NCI-H146 treated with DMSO at 0.1 percent for 48 hours (cell line): Measurements from ENCODE around the gene CFI.
"Not testable (repeated sequence)": the region's sequence is repeated elsewhere in the genome, so short reads cannot be mapped to it uniquely, and the experiment has no call there.

Source experiments
- DNase-seq: peaks from one replicate; lab custom pipeline; 2025; ENCODE audit not compliant: unreplicated experiment; lab: John Stamatoyannopoulos, UW

Gene CFI

DNA sequence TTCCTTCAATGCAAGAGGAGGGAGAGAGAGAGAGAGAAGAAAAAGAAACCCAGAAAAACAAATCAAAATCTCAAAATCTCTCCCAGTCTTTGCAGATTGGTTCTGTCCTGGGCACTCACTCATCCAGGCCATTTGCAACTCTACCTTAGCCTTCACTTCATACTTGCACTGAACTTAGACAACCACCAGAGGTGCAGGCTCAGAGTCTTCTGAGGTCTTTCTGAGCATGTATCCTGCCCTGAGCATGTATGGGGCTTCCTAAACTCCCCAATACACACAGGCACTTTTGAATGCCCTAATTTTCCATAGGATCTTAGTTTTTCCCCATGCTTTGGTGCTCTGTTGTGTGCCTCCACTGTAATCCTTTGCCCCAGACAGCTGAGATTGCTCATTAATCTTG is 2.9 kb downstream of the CFI start:
- DNase-seq, result no peak

DNA sequence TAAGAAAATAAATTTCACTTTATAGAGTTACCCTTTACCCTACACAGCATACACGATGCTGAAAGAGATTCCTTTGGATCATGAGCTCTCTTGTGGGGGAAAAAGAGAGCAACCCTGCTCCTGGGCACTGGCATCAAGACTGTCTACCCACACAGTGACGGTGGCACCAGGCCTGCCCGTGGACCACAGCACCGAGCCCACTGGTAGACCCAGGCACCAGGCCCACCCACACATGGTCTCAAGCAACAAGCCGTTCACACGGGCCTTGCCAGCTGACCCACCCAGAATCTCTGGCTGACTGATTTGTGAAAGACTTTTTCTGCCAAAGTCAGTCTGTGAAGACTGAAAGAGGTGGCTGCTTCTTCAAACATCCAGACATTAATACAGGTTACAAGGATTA is 6.7 kb downstream of the CFI start:
- no peak for DNase-seq

DNA sequence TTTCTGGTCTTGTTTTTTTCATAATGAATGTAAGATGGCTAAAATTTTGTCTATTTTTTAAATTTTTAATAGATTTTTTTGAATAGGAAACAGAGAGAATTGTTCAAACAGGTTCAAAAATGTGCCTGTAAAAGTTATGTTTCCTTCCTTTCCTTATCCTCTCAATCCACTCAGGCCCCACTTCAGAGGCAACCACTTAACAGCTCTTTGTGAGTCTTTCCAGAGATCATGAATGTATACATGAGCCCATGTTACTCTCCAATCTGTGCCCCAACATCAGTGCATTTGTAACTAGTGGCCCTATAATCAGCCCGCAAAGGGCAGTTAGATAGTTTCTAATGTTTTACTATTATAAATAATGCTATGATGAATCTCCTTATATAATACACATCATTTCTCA is 14.0 kb downstream of the CFI start:
- DNase-seq, result no peak

DNA sequence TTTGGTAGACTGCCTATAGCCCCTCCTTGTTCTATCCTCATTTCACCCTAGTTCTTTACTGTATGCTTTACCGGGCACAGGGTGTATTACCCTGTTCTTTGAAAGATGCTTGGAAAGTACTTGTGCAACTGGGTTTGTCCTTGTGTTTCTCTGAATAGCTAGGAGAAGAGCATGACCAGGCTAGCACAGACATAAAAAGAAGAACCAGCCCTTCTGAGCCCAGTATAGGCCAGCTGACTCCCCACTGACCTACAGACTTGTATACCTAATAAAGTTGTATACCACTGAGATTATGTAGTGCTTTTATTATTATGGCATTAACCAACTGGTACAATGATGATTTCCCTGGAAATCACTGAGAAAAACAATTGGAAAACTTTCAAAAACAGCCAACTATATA is 15.0 kb downstream of the CFI start:
- DNase-seq, result no peak

DNA sequence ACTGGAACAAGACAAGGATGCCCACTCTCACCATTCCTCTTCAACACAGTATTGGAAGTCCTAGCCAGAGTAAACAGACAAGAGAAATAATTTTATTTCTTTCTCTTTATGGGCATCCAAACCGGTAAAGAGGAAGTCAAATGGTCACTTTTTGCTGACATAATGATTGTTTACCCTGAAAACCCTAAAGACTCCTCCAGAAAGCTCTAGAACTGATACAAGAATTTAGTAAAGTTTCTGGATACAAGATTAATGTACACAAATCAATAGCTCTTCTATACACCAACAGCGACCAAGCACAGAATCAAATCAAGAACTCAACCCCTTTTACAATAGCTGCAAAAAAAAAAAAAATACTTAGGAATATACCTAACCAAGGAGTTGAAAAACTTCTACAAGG is 19.7 kb downstream of the CFI start:
- not testable (repeated sequence) for DNase-seq

DNA sequence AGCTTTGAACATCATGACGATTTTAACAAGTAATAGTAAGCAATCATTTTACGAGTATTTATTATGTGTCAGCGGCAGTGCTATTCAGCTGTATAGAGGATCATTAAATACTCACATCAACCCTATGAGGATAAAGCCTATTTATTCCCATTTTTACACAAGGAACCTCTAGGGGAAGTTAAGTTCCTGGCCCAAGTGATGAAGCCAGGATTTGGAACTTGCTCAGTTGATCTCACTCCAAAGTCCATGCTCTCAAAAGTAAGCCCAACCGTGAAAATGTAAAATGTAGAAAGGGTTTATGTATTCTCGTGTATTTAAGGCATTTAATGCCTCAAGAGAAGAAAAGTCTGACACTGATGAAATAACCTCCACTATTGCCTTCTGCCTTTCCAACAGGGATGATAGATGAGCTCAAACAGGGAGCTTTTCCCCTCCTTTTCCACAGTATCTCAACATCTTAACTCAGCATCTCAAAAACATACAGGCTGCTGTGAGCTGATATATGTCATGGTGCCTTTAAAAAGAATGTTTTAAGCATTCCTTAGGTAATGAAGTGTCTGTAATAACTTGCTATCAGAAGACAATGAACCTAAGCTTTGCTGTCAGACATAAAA is 36.9 kb downstream of the CFI start:
- no peak for DNase-seq

DNA sequence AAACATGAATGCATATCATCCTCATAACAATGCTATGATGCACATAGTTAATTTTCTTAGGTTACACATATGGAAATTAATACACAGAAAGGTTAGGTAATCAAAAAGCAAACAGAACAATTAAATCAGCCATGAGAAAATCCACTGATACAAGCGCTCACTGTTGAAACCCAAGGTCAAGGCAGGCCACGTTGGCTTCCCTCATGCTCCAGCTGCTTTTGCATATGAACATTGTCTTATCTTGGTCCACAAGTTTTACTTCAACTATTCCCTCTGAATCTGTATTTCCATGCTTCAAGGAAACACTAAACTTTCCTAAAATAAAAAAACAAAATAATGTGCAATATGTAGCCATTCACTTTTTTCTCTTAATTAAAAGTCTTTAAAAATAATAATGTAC is 37.4 kb downstream of the CFI start:
- no peak for DNase-seq

DNA sequence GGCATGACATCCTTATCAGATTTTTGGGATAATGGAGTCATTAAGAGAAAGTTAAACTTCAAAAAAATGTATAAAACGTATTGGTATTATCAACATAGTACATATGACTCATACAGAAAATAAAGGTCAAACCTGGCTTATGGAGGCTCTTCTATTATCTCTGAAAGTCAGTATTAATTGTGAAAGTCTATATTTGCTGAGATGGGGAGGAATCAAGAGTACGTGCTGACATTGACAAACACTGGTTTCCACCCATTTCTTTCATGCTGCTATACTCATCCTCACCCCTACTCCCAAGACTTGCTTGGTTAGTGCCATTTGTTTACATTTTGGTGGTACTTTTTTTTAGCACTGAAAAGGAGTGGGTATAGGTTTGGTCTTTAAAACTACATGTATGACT is 41.1 kb downstream of the CFI start:
- DNase-seq, result no peak

DNA sequence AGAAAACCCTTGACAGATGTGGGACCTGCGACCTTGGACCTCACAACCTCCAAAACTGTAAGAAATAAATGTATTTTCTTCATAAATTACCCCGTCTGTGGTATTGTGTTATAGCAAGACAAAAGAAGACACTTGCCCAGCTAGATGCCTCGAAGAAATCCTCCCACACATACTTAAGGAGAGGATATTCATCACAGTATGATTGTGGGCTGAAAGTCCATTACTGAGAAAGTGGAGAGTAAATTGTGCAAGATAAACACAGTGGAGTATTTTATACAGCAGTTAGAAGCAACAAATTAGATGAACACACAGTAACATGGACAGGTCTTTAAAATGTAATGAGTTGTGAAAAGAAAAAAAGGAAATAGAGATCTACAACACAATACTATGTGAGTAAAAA is 46.1 kb downstream of the CFI start:
- DNase-seq, result no peak

DNA sequence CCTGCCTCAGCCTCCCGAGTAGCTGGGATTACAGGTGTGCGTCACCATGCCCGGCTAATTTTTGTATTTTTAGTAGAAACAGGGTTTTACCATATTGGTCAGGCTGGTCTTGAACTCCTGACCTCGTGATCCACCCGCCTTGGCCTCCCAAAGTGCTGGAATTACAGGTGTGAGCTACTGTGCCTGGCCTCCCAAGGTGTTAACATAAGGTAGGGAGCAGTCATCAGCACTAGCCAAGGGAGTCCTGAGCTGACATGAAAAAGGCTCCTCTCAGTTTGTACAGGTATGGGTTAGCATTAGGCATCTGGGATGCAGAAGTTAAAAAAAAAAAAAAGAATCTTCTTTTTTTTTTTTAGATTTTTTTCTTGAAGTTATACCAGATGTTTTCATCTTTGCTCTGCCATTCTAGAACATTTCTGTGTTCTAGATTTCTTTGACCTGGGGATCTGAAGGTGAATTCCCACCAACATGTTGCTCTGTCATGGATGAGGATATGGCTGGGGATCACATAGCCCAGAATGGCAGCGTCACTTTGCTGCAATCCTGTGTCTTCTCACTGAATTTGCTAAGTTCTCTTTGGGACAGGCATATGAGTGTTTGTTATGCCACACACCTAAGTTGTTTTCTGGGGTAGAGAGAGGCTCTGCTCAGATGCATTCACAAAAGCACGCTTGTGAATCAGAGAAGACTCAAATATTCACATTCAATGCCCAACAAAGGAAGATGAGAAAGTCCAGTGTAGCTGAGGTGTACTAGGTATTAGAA is 47.5 kb downstream of the CFI start:
- no peak for DNase-seq

DNA sequence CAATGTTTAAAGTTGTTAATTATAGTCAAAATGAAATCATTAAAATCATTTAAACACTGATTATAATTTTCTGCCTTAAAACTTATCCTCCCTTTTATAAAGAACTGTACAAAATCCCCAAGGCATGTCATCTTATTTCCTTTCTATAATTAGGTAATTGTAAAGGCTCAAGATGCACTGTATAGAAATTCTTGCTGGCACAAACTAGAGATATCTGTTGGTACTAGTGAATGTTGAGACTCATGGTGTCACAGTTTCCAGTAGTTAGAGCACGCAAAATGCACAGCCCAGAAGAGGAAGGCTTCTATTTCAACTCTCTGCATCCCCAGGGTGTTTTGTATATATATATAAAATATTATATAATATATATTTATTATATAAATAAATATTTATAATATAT is 49.3 kb downstream of the CFI start:
- DNase-seq, result no peak

DNA sequence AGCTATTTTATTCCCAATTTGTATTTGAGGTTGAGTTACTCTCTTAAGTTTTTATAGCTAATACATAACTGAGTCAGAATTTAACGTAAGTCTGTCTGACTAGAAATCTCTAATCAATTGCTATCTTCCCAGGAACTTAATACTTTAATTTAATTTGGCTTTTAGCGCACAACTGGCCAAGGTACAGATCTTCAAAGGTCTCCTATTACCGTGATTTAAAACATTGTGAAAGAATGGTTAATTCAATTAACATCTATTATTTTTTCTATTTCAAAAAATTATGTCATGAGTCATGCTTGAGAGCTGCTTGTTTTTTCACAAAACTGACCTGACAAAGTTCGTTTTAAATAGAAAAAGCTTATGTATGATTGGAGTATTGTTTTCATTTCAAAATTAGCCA is 49.9 kb downstream of the CFI start:
- DNase-seq, result no peak

DNA sequence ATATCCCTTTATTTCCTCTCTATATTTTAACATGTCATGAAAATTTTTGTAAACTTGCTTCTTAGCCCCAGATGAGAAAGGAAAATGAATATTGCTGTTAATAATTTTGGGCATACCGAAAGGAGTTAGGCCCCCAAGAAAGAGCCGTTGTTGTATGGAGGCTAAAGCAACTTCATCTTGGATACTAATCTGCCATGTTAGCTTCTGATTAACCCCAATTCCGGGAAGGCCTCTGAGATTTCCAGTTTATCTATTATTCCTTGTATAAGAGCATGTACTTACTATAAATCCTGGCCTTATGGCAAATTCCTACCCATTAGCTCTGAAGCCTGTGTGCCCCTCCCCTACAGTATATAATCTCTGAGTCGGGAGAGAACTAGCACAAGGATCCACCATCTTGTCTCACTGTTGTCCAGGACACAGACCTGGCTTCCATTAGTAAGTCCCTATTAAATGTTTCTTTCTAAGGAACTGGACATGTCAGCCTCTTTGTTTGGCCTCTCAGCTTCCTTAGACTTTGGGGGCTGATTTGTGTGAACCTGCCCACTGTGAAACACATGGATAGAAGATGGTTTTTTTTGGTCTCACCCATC is 51.1 kb downstream of the CFI start:
- no peak for DNase-seq

DNA sequence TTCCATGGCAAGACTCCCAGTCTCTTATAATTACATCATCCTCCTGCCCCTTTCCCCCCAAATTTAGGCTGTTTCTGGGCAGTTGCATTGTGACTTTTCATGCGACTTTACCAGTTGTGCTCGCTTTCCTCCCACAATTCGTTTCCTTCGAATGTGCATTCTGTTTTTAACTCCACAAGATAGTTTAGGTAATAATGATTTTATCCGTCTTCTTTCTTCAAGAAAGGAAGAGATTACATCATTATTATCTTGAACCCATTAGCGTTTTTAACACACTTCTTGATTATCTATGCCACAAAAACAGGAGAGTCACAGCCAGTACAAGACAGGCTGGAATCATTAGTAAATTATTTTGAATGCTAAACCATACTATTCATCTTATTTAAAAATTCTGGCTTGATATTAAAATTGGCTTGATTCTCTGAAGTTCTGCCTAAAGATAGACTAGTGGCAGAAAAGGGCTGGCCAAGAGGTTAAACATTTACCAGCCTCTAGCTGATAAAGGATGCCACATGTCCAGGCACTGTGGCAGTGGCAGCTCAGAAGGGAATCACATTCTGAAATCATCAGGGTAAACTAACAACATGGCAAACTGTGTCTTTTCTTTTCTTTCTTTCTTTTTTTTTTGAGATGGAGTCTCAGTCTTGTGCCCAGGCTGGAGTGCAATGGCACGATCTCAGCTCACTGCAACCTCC is 52.3 kb downstream of the CFI start:
- no peak for DNase-seq

DNA sequence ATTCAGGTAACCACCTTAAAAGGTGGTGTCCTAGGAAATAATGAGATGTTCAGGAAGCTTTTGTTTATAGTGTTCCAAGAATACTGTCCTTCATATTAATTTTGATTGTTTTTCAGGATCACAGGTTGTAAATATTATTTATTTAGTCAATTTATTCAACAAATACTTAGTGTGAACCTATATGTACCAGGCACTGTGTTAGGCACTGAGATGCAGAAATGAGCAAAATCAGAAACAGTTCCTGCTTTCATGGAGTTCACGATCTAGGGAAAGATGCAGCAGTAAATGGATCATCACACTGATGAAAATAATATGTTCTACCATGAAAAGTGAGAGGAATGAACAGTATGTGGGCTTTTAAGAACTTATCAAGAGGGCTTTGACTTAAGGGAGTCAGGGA is 53.7 kb downstream of the CFI start:
- no peak for DNase-seq

DNA sequence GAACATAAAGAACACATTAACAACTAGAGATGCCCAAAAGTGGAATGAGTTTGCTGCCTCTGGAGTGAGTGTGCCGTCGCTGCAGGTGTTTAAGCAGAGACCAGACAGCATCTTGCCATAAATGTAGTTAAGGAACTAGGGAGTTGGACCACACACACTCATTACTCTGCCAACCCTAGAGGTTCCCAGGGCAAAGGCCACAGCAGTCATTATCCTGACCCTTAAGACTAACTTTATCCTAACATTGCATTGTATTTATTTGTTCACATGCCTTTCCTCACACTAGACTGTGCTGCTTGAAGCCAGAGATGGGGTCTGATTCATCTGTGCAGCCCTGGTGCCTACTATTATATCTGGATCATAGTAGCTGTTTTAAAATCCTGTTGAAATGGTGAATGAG is 55.1 kb downstream of the CFI start:
- DNase-seq, result no peak

DNA sequence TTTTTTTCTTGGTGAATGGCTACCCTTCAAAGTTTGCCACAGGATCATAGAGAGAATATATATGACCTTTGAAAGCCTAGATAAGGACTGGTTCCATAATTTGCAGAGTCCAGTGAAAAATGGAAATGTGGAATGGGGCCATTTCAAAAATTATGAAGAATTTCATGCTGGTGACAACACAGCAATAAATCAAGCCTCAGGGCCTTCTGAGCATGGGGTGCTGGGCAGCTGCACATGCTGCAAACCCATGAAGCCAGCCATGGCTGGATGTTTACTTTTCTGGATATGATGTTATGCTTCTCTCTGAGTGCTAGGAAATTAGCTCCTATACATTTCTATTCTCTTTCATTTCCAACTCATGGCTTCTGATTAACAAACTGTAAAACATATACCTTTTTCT is 56.0 kb downstream of the CFI start:
- no peak for DNase-seq

DNA sequence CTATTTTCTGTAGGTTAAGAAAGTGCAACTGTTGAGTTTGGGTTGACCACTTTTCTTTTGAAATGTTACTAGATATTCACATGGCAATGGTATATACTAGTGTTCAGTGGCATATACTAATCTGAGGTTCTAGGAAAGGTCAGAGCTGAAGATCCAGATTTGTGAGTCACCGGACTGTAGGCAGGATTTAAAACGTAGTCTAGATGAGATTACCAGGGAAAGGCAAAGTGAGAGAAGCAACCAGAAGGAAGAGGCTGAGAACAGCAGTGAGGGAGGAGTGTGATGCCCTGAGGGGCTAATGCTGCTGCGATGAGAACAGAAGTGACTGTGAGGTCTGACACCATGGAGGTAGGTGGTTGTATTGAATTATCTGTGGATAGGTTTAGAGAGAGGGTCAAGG is 62.3 kb downstream of the CFI start:
- DNase-seq, result no peak

DNA sequence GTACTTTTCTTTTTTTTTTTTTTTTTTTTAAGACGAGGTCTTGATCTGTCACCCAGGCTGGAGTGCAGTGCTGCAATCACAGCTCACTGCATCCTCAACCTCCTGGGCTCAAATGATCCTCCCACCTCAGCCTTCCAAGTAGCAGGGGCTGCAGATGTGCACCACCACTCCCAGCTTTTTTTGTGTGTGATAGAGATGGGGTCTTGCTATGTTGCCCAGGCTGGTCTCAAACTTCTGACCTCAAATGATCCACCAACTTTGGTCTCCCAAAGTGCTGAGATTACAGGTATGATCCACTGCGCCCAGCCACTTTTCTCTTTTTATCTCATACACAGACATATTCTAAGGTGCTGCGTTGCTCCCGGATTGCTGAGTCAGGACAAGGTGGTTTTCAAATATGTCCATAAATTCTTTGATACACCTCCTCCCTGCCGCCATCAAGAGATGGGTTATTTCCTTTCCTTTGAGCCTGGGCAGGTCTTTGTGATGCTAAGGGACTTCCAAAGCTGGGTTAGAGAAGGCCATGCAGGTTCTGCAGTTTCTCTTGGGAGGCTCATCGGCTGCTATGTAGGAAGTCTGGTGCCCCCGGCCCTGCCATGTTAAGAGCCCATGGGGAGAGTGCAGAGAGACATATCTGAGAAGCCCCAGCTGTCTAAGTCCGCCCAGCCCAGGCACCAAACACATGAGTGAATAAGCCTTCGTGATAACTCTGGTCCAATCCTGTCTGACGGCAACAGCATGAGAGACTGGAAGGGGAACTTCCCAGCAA is 63.5 kb downstream of the CFI start:
- DNase-seq, result no peak

DNA sequence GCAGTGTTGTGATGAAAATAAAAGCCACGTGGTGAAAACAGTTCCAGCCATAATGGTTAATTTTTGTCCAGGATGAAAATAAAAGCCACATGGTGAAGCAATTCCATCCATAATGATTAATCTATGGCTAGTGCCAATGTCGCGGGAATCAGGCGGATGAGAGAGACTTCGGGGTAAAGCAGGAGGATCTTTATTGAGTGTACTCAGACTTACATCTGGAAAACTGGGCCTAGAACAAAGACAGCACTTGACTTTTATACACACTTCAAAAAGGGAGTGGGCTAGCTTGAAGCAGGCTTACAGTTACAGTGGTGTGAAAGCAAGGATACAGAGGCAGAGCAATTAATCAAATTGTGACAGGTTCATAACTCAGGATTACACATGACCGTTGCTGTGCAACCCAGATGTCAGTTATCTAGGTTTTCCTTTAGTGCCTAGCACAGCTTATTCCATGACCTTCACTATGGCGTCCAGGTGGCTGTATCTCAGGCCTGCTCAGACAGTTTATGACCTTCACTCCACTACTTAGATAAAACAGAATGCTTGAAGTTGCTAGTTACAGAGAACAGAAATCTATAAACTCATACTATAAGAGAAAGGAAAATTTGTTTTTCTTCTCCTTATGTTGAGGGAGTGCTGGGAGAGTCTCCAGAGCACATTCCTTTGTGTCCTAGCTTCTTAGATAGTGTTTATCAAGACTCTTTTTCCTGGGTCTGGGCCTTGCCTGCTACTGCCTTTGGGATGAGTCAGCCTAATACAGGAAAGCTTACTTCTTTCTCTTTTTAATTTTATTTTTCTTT is 66.0 kb downstream of the CFI start:
- no peak for DNase-seq

DNA sequence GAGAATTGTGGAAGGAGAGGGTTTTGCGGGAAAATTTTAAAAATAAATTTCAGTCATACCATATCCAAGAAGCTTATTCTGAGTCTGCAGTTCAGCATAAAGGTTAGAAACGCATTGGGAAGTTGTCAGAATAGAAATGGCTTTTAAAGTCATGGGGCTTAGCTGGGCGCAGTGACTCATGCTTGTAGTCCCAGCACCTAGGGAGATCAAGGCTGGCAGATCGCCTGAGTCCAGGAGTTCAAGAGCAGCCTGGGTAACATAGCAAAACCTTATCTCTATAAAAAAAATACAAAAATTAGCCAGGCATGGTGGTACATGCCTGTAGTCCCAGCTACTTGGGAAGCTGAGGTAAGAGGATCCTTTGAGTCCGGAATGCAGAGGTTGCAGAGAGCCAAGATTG is 68.1 kb downstream of the CFI start:
- DNase-seq, result no peak
